Measurements from ENCODE around the gene ACTN1.
"Not testable (repeated sequence)": the region's sequence is repeated elsewhere in the genome, so short reads cannot be mapped to it uniquely, and the experiment has no call there.

Gene ACTN1

DNA sequence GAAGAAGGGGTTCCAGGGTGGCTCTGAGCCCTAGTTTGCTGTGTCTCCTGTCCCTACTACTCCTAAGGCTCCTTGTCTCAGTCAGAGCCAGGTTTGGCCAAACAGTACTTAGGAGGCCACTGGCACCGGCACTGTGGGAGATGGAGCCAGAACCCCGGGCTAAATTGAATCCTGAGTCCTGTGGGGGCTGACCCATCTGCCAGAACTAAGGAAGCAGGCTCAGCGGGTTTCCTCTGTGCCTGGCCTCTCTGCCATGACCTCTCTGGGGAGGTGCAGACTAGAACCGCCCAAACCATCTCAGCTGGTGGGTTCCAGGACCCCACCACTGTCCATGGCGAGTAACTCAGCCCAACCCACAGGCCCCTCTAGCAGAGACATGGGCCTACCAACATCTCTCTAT lies 5.5 kb downstream of the ACTN1 start:
- TF ChIP-seq, protein P1, sequence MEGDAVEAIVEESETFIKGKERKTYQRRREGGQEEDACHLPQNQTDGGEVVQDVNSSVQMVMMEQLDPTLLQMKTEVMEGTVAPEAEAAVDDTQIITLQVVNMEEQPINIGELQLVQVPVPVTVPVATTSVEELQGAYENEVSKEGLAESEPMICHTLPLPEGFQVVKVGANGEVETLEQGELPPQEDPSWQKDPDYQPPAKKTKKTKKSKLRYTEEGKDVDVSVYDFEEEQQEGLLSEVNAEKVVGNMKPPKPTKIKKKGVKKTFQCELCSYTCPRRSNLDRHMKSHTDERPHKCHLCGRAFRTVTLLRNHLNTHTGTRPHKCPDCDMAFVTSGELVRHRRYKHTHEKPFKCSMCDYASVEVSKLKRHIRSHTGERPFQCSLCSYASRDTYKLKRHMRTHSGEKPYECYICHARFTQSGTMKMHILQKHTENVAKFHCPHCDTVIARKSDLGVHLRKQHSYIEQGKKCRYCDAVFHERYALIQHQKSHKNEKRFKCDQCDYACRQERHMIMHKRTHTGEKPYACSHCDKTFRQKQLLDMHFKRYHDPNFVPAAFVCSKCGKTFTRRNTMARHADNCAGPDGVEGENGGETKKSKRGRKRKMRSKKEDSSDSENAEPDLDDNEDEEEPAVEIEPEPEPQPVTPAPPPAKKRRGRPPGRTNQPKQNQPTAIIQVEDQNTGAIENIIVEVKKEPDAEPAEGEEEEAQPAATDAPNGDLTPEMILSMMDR (IDR thresholded peaks at IDR 0.05; ENCODE audit: low read length), result no peak
- TF ChIP-seq EZH2 (IDR thresholded peaks at IDR 0.05; ENCODE audit: borderline replicate concordance, low read length), result no peak
- H3K4me2 ChIP-seq (ENCODE audit: low read length), result no peak overlapping the region
- H3K79me2 ChIP-seq (ENCODE audit: insufficient read depth, low read length), result no peaks in the 10 kb centered on the region
- H3K27me3 ChIP-seq (ENCODE audit: insufficient read depth, low read length), result peaks cover 10% of the 10 kb centered on the region
- H3F3A ChIP-seq (ENCODE audit: insufficient read depth, low read length), result no peaks in the 10 kb centered on the region
- no peaks in the 10 kb centered on the region for H3K9me3 ChIP-seq (ENCODE audit: low read length)
- no peak overlapping the region for H2AFZ ChIP-seq (ENCODE audit: low read length)
- H3K4me1 ChIP-seq (ENCODE audit: insufficient read depth, low read length, severe bottlenecking), result no peaks in the 10 kb centered on the region
- H4K20me1 ChIP-seq (ENCODE audit: insufficient read depth, low read length), result no peaks in the 10 kb centered on the region
- H3K4me3 ChIP-seq (ENCODE audit: low read depth, low read length, poor library complexity, severe bottlenecking), result no peak overlapping the region
- H3K9ac ChIP-seq (ENCODE audit: low read length), result no peak overlapping the region
- H3K36me3 ChIP-seq (ENCODE audit: insufficient read depth, low read length), result no peaks in the 10 kb centered on the region
- no peak overlapping the region for H3K27ac ChIP-seq (ENCODE audit: low read depth, low read length, poor library complexity, severe bottlenecking)
- H3K9me2 ChIP-seq (ENCODE audit: low read depth, low read length), result no peaks in the 10 kb centered on the region

DNA sequence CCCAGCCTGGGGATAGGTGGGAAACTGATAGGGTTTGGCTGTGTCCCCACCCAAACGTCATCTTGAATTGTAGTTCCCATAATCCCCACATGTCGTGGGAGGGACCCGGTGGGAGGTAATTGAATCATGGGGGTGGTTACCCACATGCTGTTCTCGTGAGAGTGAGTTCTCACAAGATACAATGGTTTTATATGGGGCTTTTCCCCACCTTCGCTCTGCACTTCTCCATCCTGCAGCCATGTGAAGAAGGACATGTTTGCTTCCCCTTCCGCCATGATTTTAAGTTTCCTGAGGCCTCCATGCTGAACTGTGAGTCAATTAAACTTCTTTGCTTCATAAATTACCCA lies 5.9 kb downstream of the ACTN1 start:
- H3K4me3 ChIP-seq (ENCODE audit: low read depth, low read length, poor library complexity, severe bottlenecking); H3K9me3 ChIP-seq (ENCODE audit: low read length); H3F3A ChIP-seq (ENCODE audit: insufficient read depth, low read length); H3K9ac ChIP-seq (ENCODE audit: low read length); H3K79me2 ChIP-seq (ENCODE audit: insufficient read depth, low read length); H3K4me2 ChIP-seq (ENCODE audit: low read length); H3K4me1 ChIP-seq (ENCODE audit: insufficient read depth, low read length, severe bottlenecking); H4K20me1 ChIP-seq (ENCODE audit: insufficient read depth, low read length); H3K36me3 ChIP-seq (ENCODE audit: insufficient read depth, low read length); H3K9me2 ChIP-seq (ENCODE audit: low read depth, low read length); H3K27me3 ChIP-seq (ENCODE audit: insufficient read depth, low read length); H3K27ac ChIP-seq (ENCODE audit: low read depth, low read length, poor library complexity, severe bottlenecking); H2AFZ ChIP-seq (ENCODE audit: low read length): not testable (repeated sequence)

GRCh38 chr14:68972507-68973218 lies 6.4 kb downstream of the ACTN1 start:
- H3K4me2 ChIP-seq (ENCODE audit: low read length), result no peak overlapping the region
- peaks cover 10% of the 10 kb centered on the region for H3K27me3 ChIP-seq (ENCODE audit: insufficient read depth, low read length)
- H3K27ac ChIP-seq (ENCODE audit: low read depth, low read length, poor library complexity, severe bottlenecking), result no peak overlapping the region
- H4K20me1 ChIP-seq (ENCODE audit: insufficient read depth, low read length), result no peaks in the 10 kb centered on the region
- TF ChIP-seq, protein P1 (IDR thresholded peaks at IDR 0.05; ENCODE audit: low read length), result no peak
- TF ChIP-seq EZH2 (IDR thresholded peaks at IDR 0.05; ENCODE audit: borderline replicate concordance, low read length), result no peak
- no peaks in the 10 kb centered on the region for H3F3A ChIP-seq (ENCODE audit: insufficient read depth, low read length)
- H3K9me2 ChIP-seq (ENCODE audit: low read depth, low read length), result no peaks in the 10 kb centered on the region
- H3K9ac ChIP-seq (ENCODE audit: low read length), result no peak overlapping the region
- no peaks in the 10 kb centered on the region for H3K9me3 ChIP-seq (ENCODE audit: low read length)
- H3K36me3 ChIP-seq (ENCODE audit: insufficient read depth, low read length), result no peaks in the 10 kb centered on the region
- no peaks in the 10 kb centered on the region for H3K4me1 ChIP-seq (ENCODE audit: insufficient read depth, low read length, severe bottlenecking)
- H3K79me2 ChIP-seq (ENCODE audit: insufficient read depth, low read length), result no peaks in the 10 kb centered on the region
- no peak overlapping the region for H2AFZ ChIP-seq (ENCODE audit: low read length)
- no peak overlapping the region for H3K4me3 ChIP-seq (ENCODE audit: low read depth, low read length, poor library complexity, severe bottlenecking)

- Histone ChIP-seq H4K20me1 (ENCODE audit: insufficient read depth, low read length) (no peaks in the 10 kb centered on the region), H3K79me2 (ENCODE audit: insufficient read depth, low read length) (no peaks in the 10 kb centered on the region), H3K9ac (ENCODE audit: low read length) (no peak overlapping the region), H2AFZ (ENCODE audit: low read length) (no peak overlapping the region), H3K27ac (ENCODE audit: low read depth, low read length, poor library complexity, severe bottlenecking) (no peak overlapping the region), H3F3A (ENCODE audit: insufficient read depth, low read length) (no peaks in the 10 kb centered on the region), H3K9me2 (ENCODE audit: low read depth, low read length) (no peaks in the 10 kb centered on the region), H3K4me2 (ENCODE audit: low read length) (no peak overlapping the region), H3K9me3 (ENCODE audit: low read length) (no peaks in the 10 kb centered on the region), H3K4me3 (ENCODE audit: low read depth, low read length, poor library complexity, severe bottlenecking) (no peak overlapping the region), H3K4me1 (ENCODE audit: insufficient read depth, low read length, severe bottlenecking) (no peaks in the 10 kb centered on the region), H3K36me3 (ENCODE audit: insufficient read depth, low read length) (no peaks in the 10 kb centered on the region), H3K27me3 (ENCODE audit: insufficient read depth, low read length) (peaks cover under 1% of the 10 kb centered on the region; the same call in 1 of the 2 replicates)
- TF ChIP-seq EZH2 (IDR thresholded peaks at IDR 0.05; ENCODE audit: borderline replicate concordance, low read length), result no peak
- TF ChIP-seq, protein P1 (IDR thresholded peaks at IDR 0.05; ENCODE audit: low read length), result no peak
Measured at GRCh38 chr14:68971411-68972035, 7.6 kb downstream of the ACTN1 start.
